Frontal cortex (tissue), 4 donors: ENCODE measurements around the gene ATP6V0A1. TPM values are rescaled to one million over a fixed set of nuclear protein-coding genes. Genes with fewer than 3 reads are reported as not detected.

Experiments
- DNase-seq, 2 donors: peaks; one replicate each; pipeline ENCODE4 v3.0.0; 2012; ENCODE audit warnings: low spot score in 2 of 2
- FAIRE-seq: peaks from 2 replicates; lab custom pipeline; 2012; peaks lifted over from hg19 to GRCh38; lab: Jason Lieb, UNC
- small RNA-seq: library from RNA; depleted of rRNA; stranded (forward); fragments of <200 nt; gene quantifications from one replicate; pipeline ENCODE3, GENCODE V24; 2014
- total RNA-seq: library from RNA; depleted of rRNA; stranded (reverse); fragments of >200 nt; gene quantifications from one replicate; pipeline ENCODE4 v1.2.3, GENCODE V29; 2014
- donor health status: control.
- donor health status: control.
- donor health status: control.

The ATP6V0A1 gene
- total RNA-seq, 1 donor from 2014 or later = 207 TPM

- DNase-seq = no peak
- FAIRE-seq = no peak
Measured at GRCh38 chr17:42568341-42569111, 109.8 kb downstream of the ATP6V0A1 start.

DNA sequence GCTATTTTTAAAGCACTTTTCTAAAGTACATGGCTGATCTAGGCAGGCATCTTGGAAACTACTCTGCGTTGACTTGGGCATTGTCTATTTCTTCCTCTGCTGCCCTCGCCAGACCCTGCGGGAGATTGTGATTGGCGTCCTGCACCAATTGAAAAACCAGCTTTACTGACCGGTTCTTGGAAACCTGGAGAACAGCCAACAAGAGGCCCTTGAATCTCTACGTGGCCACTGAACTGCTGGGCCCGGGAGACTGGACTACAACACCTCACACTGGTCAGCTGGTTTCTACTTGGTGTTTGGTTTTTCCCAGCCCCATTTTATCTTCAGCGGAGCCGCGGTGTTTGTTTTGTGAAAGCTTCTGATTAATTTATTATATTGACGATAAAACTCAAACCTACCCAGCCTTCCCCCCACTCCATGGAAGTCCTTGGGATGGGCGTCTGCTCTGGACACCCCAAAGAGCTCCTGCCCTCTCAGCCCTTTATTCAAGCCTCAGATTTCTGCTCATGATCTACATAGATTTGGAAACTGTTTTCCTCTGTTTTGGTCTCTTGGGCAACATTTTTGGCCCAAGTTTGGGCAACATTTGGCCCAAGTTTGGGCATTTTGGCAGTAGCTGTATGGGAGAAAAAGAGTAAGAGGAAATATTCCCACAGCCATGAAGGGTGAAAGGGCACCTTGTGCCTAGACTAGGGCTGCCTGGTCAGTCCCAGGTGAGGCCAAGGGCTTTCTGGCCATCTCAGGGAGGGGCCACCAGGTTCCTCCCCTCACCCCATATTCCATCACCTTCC lies 113.0 kb downstream of the ATP6V0A1 start:
- FAIRE-seq (no peak), DNase-seq (no peak)

Small RNA genes lying within 50 kb of the gene (small RNA-seq; reads per million reads assigned to genes)
- 0.15 reads per million for gene MIR548AT
- gene RNU7-97P = not detected

Other genes starting within 250 kb of the ATP6V0A1 start
- gene STAT5B, start 182.5 kb upstream of the ATP6V0A1 start, total RNA-seq = 17.5 TPM
- 1.6 TPM for gene STAT5A, start 170.4 kb upstream of the ATP6V0A1 start, total RNA-seq
- gene STAT3, start 70.4 kb upstream of the ATP6V0A1 start, total RNA-seq = 26.5 TPM
- 8.2 TPM for gene CAVIN1, start 35.6 kb upstream of the ATP6V0A1 start, total RNA-seq
- 10.6 TPM for gene NAGLU, start 77.4 kb downstream of the ATP6V0A1 start, total RNA-seq
- 1.6 TPM for gene HSD17B1, start 94.0 kb downstream of the ATP6V0A1 start, total RNA-seq
- gene COASY, start 103.3 kb downstream of the ATP6V0A1 start, total RNA-seq = 4.1 TPM
- gene MLX, start 108.2 kb downstream of the ATP6V0A1 start, total RNA-seq = 22.8 TPM
- gene PSMC3IP, start 118.9 kb downstream of the ATP6V0A1 start, total RNA-seq = 4.5 TPM
- 59.5 TPM for gene RETREG3, start 150.5 kb downstream of the ATP6V0A1 start, total RNA-seq
- gene TUBG1, start 150.8 kb downstream of the ATP6V0A1 start, total RNA-seq = 11.4 TPM
- gene TUBG2, start 200.4 kb downstream of the ATP6V0A1 start, total RNA-seq = 8.2 TPM
- gene PLEKHH3, start 218.1 kb downstream of the ATP6V0A1 start, total RNA-seq = 2.0 TPM
- gene CCR10, start 223.0 kb downstream of the ATP6V0A1 start, total RNA-seq = 0.41 TPM
- 5.3 TPM for gene CNTNAP1, start 223.7 kb downstream of the ATP6V0A1 start, total RNA-seq